Measurements from ENCODE around the gene HACD3. TPM values are rescaled to one million over a fixed set of nuclear protein-coding genes. Genes with fewer than 3 reads are reported as not detected.
"Not testable (repeated sequence)": the region's sequence is repeated elsewhere in the genome, so short reads cannot be mapped to it uniquely, and the experiment has no call there.

The HACD3 gene
- total RNA-seq, 1 experiment from 2014 or later = 71.6 TPM

DNA sequence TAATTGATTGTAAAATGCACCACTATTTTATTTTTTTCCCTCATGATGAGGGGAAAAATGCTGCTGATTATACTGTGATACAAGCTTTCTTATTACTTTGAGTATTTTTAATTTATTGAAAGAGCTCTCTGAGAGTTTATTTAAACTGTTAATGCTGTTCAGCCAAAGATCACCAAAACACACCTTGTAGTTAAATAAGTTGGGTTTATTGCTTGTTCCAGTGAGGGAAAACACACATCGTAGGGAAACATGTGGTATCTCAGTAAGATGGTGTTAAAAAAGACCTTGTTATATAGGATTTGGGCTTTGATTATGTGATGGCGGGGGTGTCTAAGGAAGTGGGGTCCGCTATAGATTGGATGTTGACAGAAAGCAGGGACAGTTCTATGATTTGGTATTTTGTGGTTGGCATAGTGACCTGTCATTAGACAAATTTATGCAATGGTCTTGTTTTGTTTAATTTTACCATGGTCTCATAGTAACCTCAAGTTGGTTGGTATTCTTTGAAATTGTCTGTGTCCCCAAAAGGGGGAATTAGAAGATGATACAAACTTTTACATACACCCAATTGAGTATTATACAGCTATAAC, 11.1 kb downstream of the HACD3 start:
- POLR2A ChIA-PET (ENCODE audit: unreplicated experiment) = no interaction called here
- no peaks in the 10 kb centered on the region for H3K4me1 ChIP-seq (replicated peaks; ENCODE audit: insufficient read depth)
- no peaks in the 10 kb centered on the region; the same call in 1 of the 2 replicates for H3F3A ChIP-seq (ENCODE audit: insufficient read depth, low read depth)
- no TSS peak for BruUV-seq (replicated peaks)
- no peak for DNase-seq
- H3K27ac ChIP-seq = no peak overlapping the region
- H3K79me2 ChIP-seq (ENCODE audit: low read depth) = peaks cover 75% of the 10 kb centered on the region
- CTCF ChIA-PET = no interaction called here
- H3K4me2 ChIP-seq = no peak overlapping the region
- no peaks in the 10 kb centered on the region for H3K9me2 ChIP-seq (ENCODE audit: insufficient read depth)
- H2AFZ ChIP-seq = no peak overlapping the region
- no peak overlapping the region for H3K4me3 ChIP-seq
- H4K20me1 ChIP-seq (ENCODE audit: insufficient read depth) = no peaks in the 10 kb centered on the region
- no peaks in the 10 kb centered on the region for H3K27me3 ChIP-seq (ENCODE audit: insufficient read depth, low read depth)
- intact Hi-C loops (cut with micrococcal nuclease; ENCODE audit: unreplicated experiment) = no loop called here
- no peak for TF ChIP-seq EZH2 (IDR thresholded peaks at IDR 0.05; ENCODE audit: low read depth)
- TF ChIP-seq, protein P1, sequence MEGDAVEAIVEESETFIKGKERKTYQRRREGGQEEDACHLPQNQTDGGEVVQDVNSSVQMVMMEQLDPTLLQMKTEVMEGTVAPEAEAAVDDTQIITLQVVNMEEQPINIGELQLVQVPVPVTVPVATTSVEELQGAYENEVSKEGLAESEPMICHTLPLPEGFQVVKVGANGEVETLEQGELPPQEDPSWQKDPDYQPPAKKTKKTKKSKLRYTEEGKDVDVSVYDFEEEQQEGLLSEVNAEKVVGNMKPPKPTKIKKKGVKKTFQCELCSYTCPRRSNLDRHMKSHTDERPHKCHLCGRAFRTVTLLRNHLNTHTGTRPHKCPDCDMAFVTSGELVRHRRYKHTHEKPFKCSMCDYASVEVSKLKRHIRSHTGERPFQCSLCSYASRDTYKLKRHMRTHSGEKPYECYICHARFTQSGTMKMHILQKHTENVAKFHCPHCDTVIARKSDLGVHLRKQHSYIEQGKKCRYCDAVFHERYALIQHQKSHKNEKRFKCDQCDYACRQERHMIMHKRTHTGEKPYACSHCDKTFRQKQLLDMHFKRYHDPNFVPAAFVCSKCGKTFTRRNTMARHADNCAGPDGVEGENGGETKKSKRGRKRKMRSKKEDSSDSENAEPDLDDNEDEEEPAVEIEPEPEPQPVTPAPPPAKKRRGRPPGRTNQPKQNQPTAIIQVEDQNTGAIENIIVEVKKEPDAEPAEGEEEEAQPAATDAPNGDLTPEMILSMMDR (conservative IDR thresholded peaks at IDR 0.05) = no peak
- no peaks in the 10 kb centered on the region for H3K36me3 ChIP-seq (ENCODE audit: low read depth)
- H3K9me3 ChIP-seq (ENCODE audit: insufficient read depth, low read depth) = no peaks in the 10 kb centered on the region

DNA sequence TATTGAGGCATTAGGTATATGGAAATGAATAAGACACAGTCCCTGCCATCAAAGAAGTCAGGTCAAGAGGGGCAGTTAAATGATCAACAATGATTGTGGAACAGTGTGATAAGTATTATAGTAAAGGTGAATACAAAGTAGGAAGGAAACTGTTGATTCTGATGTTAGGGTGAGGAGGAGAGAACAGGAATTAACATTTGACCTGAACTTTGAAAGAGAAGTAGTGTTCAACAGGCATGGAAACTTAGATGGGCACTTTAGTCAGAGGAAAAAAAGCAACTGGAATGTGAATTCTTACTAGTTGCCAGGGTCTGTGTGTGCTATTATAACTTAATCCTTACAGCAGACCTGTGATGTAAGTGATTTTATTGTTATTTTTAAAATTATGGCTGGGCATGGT, 17.6 kb downstream of the HACD3 start:
- no TSS peak for BruUV-seq (replicated peaks)
- CTCF ChIA-PET = no interaction called here
- H3K4me1 ChIP-seq (replicated peaks; ENCODE audit: insufficient read depth) = no peaks in the 10 kb centered on the region

DNA sequence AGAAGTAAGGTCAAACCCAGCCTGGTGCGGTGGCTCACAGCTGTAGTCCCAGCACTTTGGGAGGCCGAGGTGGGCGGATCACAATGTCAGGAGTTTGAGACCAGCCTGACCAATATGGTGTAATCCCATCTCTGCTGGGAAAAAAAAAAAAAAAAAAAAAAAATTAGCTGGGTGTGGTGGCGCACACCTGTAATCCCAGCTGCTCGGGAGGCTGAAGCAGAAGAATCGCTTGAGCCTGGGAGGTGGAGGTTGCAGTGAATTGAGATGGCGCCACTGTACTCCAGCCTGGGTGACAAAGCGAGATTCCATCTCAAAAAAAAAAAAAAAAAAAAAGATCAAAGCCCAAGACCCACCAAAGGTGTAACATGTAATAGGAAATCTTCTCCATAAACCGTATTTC, 19.0 kb downstream of the HACD3 start:
- CTCF ChIA-PET = interaction anchor here (0.6 kb wide), 1 partner anchor 226 kb away, joined by 3 read pairs; no protein-coding TSS in a partner anchor
- H3K36me3 ChIP-seq (ENCODE audit: low read depth); intact Hi-C loops (cut with micrococcal nuclease; ENCODE audit: unreplicated experiment); H3F3A ChIP-seq (ENCODE audit: insufficient read depth, low read depth); H3K4me3 ChIP-seq; H3K27ac ChIP-seq; H3K4me2 ChIP-seq; BruUV-seq (replicated peaks); POLR2A ChIA-PET (ENCODE audit: unreplicated experiment); H3K9me2 ChIP-seq (ENCODE audit: insufficient read depth); H2AFZ ChIP-seq; H3K9me3 ChIP-seq (ENCODE audit: insufficient read depth, low read depth); H4K20me1 ChIP-seq (ENCODE audit: insufficient read depth); H3K4me1 ChIP-seq (replicated peaks; ENCODE audit: insufficient read depth); DNase-seq; H3K27me3 ChIP-seq (ENCODE audit: insufficient read depth, low read depth): not testable (repeated sequence)
- peaks cover 18% of the 10 kb centered on the region for H3K79me2 ChIP-seq (ENCODE audit: low read depth)

More for the DNA sequence above, 17.6 kb downstream of the HACD3 start:
- no peaks in the 10 kb centered on the region for H3K36me3 ChIP-seq (ENCODE audit: low read depth)
- DNase-seq = no peak
- peaks cover 31% of the 10 kb centered on the region for H3K79me2 ChIP-seq (ENCODE audit: low read depth)
- no peak for TF ChIP-seq EZH2 (IDR thresholded peaks at IDR 0.05; ENCODE audit: low read depth)
- TF ChIP-seq, protein P1 (conservative IDR thresholded peaks at IDR 0.05) = no peak
- 0 out of 2 replicates have a peak, but pooled peaks cover 7% of the 10 kb centered on the region for H3F3A ChIP-seq (ENCODE audit: insufficient read depth, low read depth)
- no peaks in the 10 kb centered on the region for H4K20me1 ChIP-seq (ENCODE audit: insufficient read depth)
- intact Hi-C loops (cut with micrococcal nuclease; ENCODE audit: unreplicated experiment) = no loop called here
- no peaks in the 10 kb centered on the region for H3K9me3 ChIP-seq (ENCODE audit: insufficient read depth, low read depth)
- POLR2A ChIA-PET (ENCODE audit: unreplicated experiment) = no interaction called here
- H3K4me3 ChIP-seq = no peak overlapping the region
- no peak overlapping the region for H2AFZ ChIP-seq
- H3K27me3 ChIP-seq (ENCODE audit: insufficient read depth, low read depth) = no peaks in the 10 kb centered on the region
- H3K9me2 ChIP-seq (ENCODE audit: insufficient read depth) = no peaks in the 10 kb centered on the region
- H3K27ac ChIP-seq = no peak overlapping the region
- H3K4me2 ChIP-seq = no peak overlapping the region

DNA sequence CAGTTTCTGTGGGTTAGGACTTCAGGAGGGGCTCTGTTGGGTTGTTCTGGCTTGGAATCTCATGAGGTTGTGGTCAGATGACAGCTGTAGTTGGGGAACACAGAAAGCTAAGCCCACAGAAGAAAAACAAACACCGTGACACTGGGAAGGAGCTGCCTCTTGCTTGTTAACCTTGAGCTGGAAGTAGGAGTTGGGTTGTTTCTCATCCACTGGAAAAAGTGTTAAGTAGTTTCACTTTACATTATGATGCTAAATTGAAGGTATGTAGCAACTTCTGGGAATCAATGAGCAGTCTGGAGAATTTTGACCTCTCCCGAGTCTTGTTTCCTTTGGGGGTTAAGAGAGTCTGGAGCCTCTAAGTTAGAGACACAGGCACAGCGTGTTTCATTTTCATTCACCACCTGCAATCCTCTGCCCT, 20.4 kb downstream of the HACD3 start:
- Histone ChIP-seq H3K4me1 (replicated peaks; ENCODE audit: insufficient read depth) (no peaks in the 10 kb centered on the region), H3K27ac (no peak overlapping the region), H3K27me3 (ENCODE audit: insufficient read depth, low read depth) (no peaks in the 10 kb centered on the region), H3K9me3 (ENCODE audit: insufficient read depth, low read depth) (no peaks in the 10 kb centered on the region), H2AFZ (no peak overlapping the region), H3K4me3 (no peak overlapping the region), H3K9me2 (ENCODE audit: insufficient read depth) (no peaks in the 10 kb centered on the region), H3K79me2 (ENCODE audit: low read depth) (peaks cover 11% of the 10 kb centered on the region), H3K4me2 (no peak overlapping the region), H3F3A (ENCODE audit: insufficient read depth, low read depth) (0 out of 2 replicates have a peak, but pooled peaks cover 7% of the 10 kb centered on the region), H4K20me1 (ENCODE audit: insufficient read depth) (no peaks in the 10 kb centered on the region), H3K36me3 (ENCODE audit: low read depth) (no peaks in the 10 kb centered on the region)
- TF ChIP-seq, protein P1 (conservative IDR thresholded peaks at IDR 0.05) = no peak
- TF ChIP-seq EZH2 (IDR thresholded peaks at IDR 0.05; ENCODE audit: low read depth) = no peak
- no TSS peak for BruUV-seq (replicated peaks)
- no peak for DNase-seq
- ChIA-PET POLR2A (ENCODE audit: unreplicated experiment) (no interaction called here), CTCF (no interaction called here)
- intact Hi-C loops (cut with micrococcal nuclease; ENCODE audit: unreplicated experiment) = no loop called here

Data from PC-9 (cell line).